Bronchial epithelial cell (primary cell): ENCODE data around the gene GSPT1. TPM values are rescaled to one million over a fixed set of nuclear protein-coding genes. Genes with fewer than 3 reads are reported as not detected.
A peak's percentile ranks its signal among the peaks of the same experiment; 100 is the strongest.
"Not testable (repeated sequence)": the region's sequence is repeated elsewhere in the genome, so short reads cannot be mapped to it uniquely, and the experiment has no call there.

Source experiments
- DNase-seq: peaks from one replicate; pipeline ENCODE4 v3.0.0-alpha.2; 2010; ENCODE audit warnings: low read depth
- FAIRE-seq: peaks from 2 replicates; lab custom pipeline; 2011; peaks lifted over from hg19 to GRCh38; lab: Jason Lieb, UNC
- H3K27me3 ChIP-seq: 2 replicates; pipeline ENCODE4 v1.5.1; 2011; ENCODE audit warnings: low read length; ENCODE audit not compliant: control insufficient read depth, insufficient read depth
- H3K36me3 ChIP-seq: 2 replicates; pipeline ENCODE4 v1.5.1; 2011; ENCODE audit warnings: low read length; ENCODE audit not compliant: control insufficient read depth, insufficient read depth
- H3K4me3 ChIP-seq: 2 replicates; pipeline ENCODE4 v1.5.1; 2011; ENCODE audit warnings: mild to moderate bottlenecking, low read depth, low read length, control low read depth
- total RNA-seq: library from RNA; depleted of rRNA; stranded (reverse); fragments of >200 nt; gene quantifications from 2 replicates; pipeline ENCODE4 v1.2.1, GENCODE V29; 2014
- TF ChIP-seq, protein P1 (sequence below): IDR thresholded peaks from 2 replicates; pipeline ENCODE4 v1.5.1; 2011; ENCODE audit warnings: mild to moderate bottlenecking, moderate library complexity, low read length, control low read depth, inconsistent platforms; ENCODE audit not compliant: insufficient read depth, severe bottlenecking

The GSPT1 gene
- 49.5 and 59.1 TPM in 2 replicates for total RNA-seq

DNA sequence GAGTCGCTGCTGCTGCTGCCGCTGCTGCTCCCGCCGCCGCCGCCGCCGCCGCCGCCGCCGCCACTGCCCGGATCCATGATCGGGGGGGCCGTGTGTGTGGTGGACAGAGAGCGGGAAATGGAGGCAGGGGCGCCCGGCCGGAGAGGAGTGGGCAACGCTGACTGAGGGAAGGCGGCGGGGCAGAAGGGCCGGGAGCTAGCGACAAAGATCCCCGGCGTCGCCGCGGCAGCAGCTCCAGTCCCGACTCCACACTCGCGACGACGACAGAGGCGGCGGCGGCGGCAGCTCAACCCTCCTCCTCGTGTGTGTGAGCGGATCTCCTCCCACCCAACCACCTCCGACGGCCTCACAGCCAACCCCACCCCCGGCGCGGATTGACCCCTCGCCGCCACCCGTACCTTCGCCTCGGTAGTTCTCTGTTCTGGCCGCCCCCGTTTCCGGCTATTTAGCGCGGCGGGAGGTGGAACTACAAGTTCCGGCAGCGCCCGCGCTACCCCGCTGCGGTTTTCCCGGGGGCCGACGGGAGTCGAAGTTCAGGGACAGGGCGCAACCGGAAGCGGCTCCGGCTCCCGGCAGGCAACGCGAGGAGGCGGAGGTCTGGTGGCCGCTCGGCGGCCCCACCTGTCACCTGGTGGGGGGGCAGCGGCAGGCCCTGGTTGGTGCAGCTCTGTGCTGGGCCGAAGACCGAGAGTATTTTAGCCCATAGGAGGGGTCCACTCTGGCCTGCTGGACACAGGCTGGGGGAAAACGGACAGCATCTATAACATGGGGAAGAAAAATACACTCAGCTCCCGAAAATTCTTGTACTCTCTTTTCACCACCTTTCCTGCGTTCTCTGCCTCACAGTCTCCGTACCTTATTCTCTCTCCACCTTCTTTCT is at the start of gene GSPT1:
Gene GSPT1 (minus strand): TSS at position 313 of the 880 bp plus-strand sequence. CDS start 236 bp downstream, at position 77.
- no peaks in the 10 kb centered on the region for H3K36me3 ChIP-seq
- H3K4me3 ChIP-seq = peak within 1 kb of the TSS; percentile 86
- no peak for FAIRE-seq
- TF ChIP-seq, protein P1, sequence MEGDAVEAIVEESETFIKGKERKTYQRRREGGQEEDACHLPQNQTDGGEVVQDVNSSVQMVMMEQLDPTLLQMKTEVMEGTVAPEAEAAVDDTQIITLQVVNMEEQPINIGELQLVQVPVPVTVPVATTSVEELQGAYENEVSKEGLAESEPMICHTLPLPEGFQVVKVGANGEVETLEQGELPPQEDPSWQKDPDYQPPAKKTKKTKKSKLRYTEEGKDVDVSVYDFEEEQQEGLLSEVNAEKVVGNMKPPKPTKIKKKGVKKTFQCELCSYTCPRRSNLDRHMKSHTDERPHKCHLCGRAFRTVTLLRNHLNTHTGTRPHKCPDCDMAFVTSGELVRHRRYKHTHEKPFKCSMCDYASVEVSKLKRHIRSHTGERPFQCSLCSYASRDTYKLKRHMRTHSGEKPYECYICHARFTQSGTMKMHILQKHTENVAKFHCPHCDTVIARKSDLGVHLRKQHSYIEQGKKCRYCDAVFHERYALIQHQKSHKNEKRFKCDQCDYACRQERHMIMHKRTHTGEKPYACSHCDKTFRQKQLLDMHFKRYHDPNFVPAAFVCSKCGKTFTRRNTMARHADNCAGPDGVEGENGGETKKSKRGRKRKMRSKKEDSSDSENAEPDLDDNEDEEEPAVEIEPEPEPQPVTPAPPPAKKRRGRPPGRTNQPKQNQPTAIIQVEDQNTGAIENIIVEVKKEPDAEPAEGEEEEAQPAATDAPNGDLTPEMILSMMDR = no peak
- DNase-seq = peak; percentile 92
- H3K27me3 ChIP-seq = no peaks in the 10 kb centered on the region

GRCh38 chr16:11964761-11965551 is 49.2 kb upstream of the GSPT1 start, which contains the start of gene TNFRSF17:
TSS of gene TNFRSF17 (plus strand) at chr16:11965210. CDS start at chr16:11965325, 115 bp downstream.
- DNase-seq (no peak), FAIRE-seq (no peak)
- Histone ChIP-seq H3K4me3 (no peak within 1 kb of the TSS), H3K27me3 (no peaks in the 10 kb centered on the region), H3K36me3 (no peaks in the 10 kb centered on the region)
- TF ChIP-seq, protein P1 = no peak

DNA sequence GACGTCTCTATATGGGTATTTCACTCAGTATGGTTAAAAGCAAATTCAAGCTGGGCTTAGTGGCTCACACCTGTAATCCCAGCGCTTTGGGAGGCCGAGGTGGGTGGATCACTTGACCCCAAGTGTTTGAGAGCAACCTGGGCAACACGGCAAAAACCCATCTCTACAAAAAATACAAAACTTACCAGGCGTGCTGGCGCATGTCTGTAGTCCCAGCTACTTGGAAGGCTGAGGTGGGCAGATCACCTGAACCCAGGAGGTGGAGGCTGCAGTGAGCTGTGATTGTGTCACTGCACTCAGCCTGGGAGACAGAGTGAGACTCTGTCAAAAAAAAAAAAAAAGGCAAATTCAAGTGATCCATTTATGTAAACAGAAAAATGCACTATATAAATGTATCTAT is 48.0 kb upstream of the GSPT1 start:
- H3K4me3 ChIP-seq = no peak overlapping the region
- DNase-seq (peak; percentile 40), FAIRE-seq (no peak)
- TF ChIP-seq, protein P1 = no peak
- no peaks in the 10 kb centered on the region for H3K36me3 ChIP-seq
- H3K27me3 ChIP-seq = no peaks in the 10 kb centered on the region

DNA sequence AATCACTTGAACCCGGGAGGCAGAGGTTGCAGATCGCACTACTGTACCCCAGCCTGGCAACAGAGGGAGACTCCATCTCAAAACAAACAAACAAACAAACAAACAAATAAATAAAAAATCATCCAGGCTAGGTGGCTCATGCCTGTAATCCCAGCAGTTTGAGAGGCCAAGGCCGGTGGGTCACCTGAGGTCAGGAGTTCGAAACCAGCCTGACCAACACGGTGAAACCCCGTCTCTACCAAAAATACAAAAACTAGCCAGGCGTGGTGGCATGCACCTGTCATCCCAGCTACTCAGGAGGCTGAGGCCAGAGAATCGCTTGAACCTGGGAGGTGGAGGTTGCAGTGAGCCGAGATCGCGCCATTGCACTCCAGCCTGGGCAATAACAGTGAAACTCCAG is 47.2 kb upstream of the GSPT1 start:
- H3K36me3 ChIP-seq, H3K4me3 ChIP-seq, DNase-seq, H3K27me3 ChIP-seq, FAIRE-seq: not testable (repeated sequence)

DNA sequence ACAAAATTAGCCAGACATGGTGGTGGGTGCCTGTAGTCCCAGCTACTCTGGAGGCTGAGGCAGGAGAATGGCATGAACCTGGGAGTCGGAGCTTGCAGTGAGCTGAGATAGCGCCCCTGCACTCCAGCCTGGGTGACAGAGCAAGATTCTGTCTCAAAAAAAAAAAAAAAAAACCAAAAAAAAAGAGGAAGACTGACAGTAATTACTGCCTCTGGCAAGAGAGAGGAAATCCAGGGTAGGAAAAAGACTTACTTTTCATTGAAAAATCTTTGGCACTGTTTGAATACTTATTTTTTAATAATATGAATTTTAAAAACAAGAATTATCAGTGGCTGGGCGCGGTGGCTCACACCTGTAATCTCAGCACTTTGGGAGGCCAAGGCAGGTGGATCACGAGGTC is 46.7 kb upstream of the GSPT1 start:
- not testable (repeated sequence) for H3K36me3 ChIP-seq, DNase-seq, FAIRE-seq, H3K27me3 ChIP-seq, H3K4me3 ChIP-seq

GRCh38 chr16:11957591-11958395 is 42.0 kb upstream of the GSPT1 start:
- TF ChIP-seq, protein P1 = no peak
- no peak for FAIRE-seq
- Histone ChIP-seq H3K27me3 (no peaks in the 10 kb centered on the region), H3K36me3 (no peaks in the 10 kb centered on the region), H3K4me3 (no peak overlapping the region)
- DNase-seq = no peak
